IPS-18a (cell line): ENCODE results near the gene KRT38.

Experiments
- H3K27ac ChIP-seq: one replicate; pipeline ENCODE4 v1.5.1; 2013; ENCODE audit warnings: low read length
- H3K27me3 ChIP-seq: one replicate; pipeline ENCODE4 v1.6.1; 2013; ENCODE audit warnings: mild to moderate bottlenecking, low read length; ENCODE audit not compliant: control insufficient read depth, insufficient read depth
- H3K36me3 ChIP-seq: one replicate; pipeline ENCODE4 v1.6.1; 2013; ENCODE audit warnings: low read depth, low read length; ENCODE audit not compliant: control insufficient read depth
- H3K4me1 ChIP-seq: one replicate; pipeline ENCODE4 v1.6.1; 2013; ENCODE audit warnings: low read depth, low read length; ENCODE audit not compliant: control insufficient read depth
- H3K4me3 ChIP-seq: one replicate; pipeline ENCODE4 v1.5.1; 2013; ENCODE audit warnings: low read length
- H3K9ac ChIP-seq: one replicate; pipeline ENCODE4 v1.6.1; 2013; ENCODE audit warnings: mild to moderate bottlenecking, low read length, moderate library complexity
- H3K9me3 ChIP-seq: one replicate; pipeline ENCODE4 v1.6.1; 2013; ENCODE audit warnings: low read depth, low read length; ENCODE audit not compliant: control insufficient read depth

Gene KRT38

DNA sequence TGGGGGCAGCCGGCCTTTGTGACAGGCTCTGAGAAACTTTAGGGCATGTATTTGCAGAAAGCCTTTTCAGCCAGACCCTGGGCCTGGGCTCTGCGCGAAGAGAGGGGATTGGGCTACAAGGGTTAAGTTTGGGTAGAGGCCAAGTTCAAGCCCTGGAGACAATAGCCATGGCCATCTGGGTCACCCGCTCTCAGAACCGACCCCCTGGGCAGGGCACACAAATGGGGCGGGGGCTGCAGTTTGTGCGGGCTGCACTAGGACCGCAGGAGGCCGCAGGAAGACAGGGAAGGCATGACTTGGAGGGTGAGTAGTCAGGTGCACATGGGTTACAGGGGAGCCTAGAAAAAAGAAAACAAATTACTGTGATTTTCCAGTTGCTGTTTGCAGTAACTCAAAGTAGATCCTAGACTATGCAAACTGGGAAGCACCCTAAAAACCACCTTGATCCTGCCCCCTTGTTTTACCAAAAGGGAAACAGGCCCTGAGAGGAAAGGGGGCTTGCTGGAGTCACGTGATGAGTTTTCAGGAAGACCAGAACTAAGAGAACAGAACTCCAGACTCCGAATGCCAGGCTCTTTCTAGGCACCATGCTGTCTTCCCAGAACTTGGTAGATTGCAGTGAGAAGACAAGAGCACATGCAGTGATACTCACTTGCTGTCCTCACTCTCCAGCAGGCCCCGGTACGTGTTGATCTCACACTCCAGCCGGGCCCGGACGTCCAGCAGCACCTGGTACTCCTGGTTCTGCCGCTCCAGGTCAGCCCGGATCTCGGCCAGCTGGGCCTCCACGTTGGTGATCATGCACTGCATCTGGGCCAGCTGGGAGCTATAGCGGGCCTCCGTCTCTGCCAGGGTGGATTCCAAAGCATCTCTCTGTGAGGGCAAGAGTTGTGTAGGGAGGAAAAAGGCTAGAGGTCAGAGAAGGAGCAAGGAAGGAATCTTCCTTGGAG lies 36.4 kb upstream of the KRT38 start:
- Histone ChIP-seq H3K9me3 (no peaks in the 10 kb centered on the region), H3K9ac (no peak overlapping the region), H3K36me3 (no peaks in the 10 kb centered on the region), H3K27me3 (no peaks in the 10 kb centered on the region), H3K27ac (no peak overlapping the region), H3K4me3 (no peak overlapping the region), H3K4me1 (no peaks in the 10 kb centered on the region)

DNA sequence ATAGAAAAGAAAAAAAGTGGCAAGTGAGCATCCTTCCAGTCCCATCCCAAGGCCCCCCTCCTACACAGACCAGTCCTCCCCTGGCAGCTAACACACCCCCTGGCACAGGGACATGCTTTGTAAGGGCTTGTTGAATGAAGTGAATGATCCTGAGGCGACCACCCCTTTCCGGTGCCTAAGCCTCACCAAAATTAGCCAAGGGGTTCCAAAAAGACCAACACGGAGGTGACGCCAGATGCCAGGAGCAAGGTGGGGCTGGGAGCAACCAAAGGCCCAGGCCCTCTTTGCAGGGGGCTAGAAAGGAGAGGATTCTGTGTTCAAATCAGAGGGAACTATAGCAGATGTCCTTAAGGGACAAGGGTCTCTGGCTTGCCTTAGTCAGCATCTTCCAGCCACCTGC lies 34.6 kb upstream of the KRT38 start:
- no peak overlapping the region for H3K9ac ChIP-seq

DNA sequence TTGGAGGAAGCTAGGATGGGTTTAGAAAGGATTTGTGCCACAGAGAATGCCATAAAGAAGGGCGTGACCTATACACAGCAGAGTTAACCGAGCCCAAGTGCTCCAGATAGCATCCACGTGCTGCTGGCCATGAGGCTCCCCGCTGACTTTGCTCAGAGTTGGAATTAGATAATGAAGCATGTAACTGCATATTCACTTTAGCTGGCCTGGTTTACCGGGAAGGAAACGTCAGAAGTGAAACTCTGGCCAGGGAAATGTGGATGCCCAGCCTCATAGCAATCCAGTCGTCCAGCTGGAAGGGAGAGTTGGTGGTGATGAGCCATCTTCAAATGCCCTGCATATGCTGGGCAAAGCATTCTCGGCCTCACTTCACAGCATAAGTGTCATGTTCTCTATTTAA lies 34.1 kb upstream of the KRT38 start:
- Histone ChIP-seq H3K27ac (no peak overlapping the region), H3K4me3 (no peak overlapping the region), H3K27me3 (no peaks in the 10 kb centered on the region), H3K36me3 (no peaks in the 10 kb centered on the region), H3K4me1 (no peaks in the 10 kb centered on the region), H3K9me3 (no peaks in the 10 kb centered on the region), H3K9ac (no peak overlapping the region)

More for the DNA sequence above, 34.6 kb upstream of the KRT38 start:
- Histone ChIP-seq H3K4me1 (no peaks in the 10 kb centered on the region), H3K36me3 (no peaks in the 10 kb centered on the region), H3K27ac (no peak overlapping the region), H3K9me3 (no peaks in the 10 kb centered on the region), H3K4me3 (no peak overlapping the region), H3K27me3 (no peaks in the 10 kb centered on the region)

DNA sequence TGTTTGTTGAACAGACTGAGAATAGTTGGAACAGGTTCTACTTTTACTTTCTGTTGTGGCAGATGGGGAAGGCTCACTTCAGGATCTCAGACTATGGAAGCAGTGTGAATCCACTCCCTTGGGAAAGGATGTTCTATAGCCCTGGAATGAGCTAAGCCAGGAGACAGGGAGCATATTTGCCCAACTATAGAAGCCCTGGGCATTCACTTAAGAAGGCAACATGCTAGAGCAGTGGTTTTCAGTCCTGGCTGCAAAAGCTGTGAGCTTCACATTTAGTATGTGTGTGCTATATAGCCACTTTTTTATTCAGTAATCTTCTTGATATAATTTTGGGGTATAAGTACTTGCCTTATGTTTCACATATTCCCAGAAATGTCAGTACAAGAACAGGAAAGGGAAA lies 27.6 kb upstream of the KRT38 start:
- Histone ChIP-seq H3K27me3 (no peaks in the 10 kb centered on the region), H3K9me3 (no peaks in the 10 kb centered on the region), H3K27ac (no peak overlapping the region), H3K4me3 (no peak overlapping the region), H3K4me1 (no peaks in the 10 kb centered on the region), H3K36me3 (no peaks in the 10 kb centered on the region), H3K9ac (no peak overlapping the region)

DNA sequence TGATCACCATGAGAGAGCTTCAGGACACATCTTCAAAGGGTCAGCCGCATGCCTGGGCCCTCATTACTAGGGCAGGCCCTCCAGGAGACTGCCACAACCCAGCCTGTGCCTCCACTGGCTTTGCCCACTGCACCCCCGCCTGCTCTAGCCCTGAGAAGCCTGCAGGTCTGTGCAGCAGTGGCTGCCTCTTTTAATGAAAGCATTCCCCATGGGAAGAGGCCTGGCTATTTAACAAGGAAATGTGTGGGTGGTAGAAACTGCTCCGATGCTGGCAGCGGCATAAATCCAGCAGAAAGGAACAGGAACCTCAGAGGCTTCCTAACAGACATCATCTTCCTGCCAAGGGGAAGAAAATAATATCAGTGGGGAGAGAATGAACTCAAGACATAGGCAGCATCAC lies 26.8 kb upstream of the KRT38 start:
- H3K27ac ChIP-seq: no peak overlapping the region
- no peaks in the 10 kb centered on the region for H3K36me3 ChIP-seq
- no peak overlapping the region for H3K9ac ChIP-seq
- no peak overlapping the region for H3K4me3 ChIP-seq
- H3K9me3 ChIP-seq: no peaks in the 10 kb centered on the region
- H3K27me3 ChIP-seq: no peaks in the 10 kb centered on the region
- no peaks in the 10 kb centered on the region for H3K4me1 ChIP-seq

DNA sequence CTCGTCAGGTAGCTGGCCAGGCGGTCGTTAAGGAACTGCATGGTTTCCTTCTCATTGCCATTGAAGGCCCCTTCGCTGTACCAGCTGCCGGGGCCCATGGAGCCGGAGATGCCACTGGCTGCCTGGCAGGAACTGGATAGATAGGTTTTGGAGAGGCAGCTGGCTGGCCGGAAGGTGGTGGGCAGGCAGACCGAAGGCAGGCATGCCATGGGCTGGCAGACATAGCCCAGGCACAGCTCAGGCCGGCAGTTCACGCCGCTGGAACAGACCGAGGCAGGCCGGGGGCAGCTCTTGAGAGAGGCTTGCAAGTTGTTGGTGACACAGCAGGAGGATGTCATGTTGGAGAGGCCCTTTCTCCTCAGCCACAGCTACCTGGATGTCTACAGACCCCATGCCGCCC lies 26.2 kb upstream of the KRT38 start, which contains the start of gene KRT32:
TSS of gene KRT32 (minus strand) at position 399 of the 400 bp plus-strand sequence. CDS start at position 338, 61 bp downstream.
- H3K4me3 ChIP-seq: no peak within 1 kb of the TSS
- no peak within 1 kb of the TSS for H3K9ac ChIP-seq
- H3K27ac ChIP-seq: no peak within 1 kb of the TSS
- H3K36me3 ChIP-seq: no peaks in the 10 kb centered on the region
- H3K27me3 ChIP-seq: no peaks in the 10 kb centered on the region
- H3K9me3 ChIP-seq: no peaks in the 10 kb centered on the region
- H3K4me1 ChIP-seq: no peaks in the 10 kb centered on the region

DNA sequence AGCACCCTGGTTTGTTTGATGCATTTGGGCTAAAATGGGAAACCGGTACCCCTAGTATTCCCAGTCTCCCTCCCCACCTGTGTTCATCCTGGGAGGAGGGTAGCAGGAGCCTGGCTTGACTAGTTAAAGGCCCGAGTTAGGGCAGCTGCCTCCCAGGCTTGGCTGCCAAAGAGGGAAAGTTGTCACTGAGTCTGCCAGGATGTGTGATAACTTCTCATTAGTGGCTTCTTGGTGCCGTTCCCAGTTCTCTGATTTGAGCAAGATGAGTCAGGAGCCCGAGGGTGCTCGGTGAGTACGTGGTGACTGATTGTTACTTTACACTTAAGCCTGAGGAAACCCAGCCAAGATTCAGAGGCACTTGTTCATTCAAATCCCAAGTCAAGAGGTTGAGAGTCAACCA lies 23.9 kb upstream of the KRT38 start:
- Histone ChIP-seq H3K4me3 (no peak overlapping the region), H3K9ac (no peak overlapping the region), H3K27ac (no peak overlapping the region), H3K36me3 (no peaks in the 10 kb centered on the region), H3K9me3 (no peaks in the 10 kb centered on the region), H3K4me1 (no peaks in the 10 kb centered on the region), H3K27me3 (no peaks in the 10 kb centered on the region)

DNA sequence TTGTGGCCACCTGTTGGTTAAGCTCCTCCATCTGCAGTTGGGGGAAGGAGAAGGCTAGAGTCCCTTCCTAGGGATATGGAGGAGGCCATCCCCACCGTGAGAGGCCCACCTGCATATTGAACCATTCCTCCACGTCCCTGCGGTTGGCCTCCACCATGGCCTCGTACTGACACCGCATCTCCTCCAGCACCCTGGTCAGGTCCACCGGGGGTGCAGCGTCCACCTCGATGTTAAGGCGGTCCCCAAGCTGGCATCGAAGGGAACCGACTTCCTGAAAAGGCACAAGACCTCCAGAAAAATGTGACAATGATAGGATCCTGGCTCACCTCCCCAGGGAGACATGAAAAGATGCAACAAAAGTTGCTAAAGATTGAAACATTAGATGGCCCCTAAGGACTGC lies 23.4 kb upstream of the KRT38 start:
- Histone ChIP-seq H3K36me3 (no peaks in the 10 kb centered on the region), H3K4me1 (no peaks in the 10 kb centered on the region), H3K9me3 (no peaks in the 10 kb centered on the region), H3K27me3 (no peaks in the 10 kb centered on the region), H3K27ac (no peak overlapping the region), H3K9ac (no peak overlapping the region), H3K4me3 (no peak overlapping the region)

DNA sequence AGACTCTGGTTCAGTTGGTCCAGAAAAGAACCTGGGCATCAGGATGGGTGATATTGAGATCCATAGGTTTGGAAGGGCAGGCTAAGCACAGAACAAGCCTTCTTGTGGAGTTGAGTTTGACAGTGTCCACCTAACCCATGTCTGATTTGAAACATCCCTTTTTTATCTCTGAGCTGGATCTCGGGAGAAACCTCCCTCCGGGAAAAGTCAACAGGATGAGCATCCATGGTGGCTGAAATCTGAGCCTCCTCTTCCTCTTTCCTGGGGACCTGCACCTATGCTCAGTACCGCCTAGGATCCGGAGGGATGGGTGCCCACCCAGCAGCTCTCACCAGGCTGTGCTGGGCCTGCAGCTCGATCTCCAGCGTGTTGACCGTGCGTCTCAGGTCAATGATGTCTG lies 23.0 kb upstream of the KRT38 start:
- Histone ChIP-seq H3K9me3 (no peaks in the 10 kb centered on the region), H3K9ac (no peak overlapping the region), H3K36me3 (no peaks in the 10 kb centered on the region), H3K27me3 (no peaks in the 10 kb centered on the region), H3K4me1 (no peaks in the 10 kb centered on the region), H3K27ac (no peak overlapping the region), H3K4me3 (no peak overlapping the region)

DNA sequence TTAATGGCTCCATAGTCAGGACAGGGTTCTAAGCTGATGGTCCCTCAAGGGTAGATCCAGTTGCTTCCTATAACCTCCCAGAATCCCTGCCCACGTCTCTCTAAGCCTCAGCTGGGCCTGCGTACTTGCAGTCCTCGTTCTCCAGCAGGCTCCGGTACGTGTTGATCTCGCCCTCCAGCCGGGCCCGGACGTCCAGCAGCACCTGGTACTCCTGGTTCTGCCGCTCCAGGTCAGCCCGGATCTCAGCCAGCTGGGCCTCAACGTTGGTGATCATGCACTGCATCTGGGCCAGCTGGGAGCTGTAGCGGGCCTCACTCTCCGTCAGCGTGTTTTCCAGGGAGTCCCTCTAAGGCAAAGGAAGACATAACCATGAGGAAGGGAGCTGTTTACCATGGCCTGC lies 21.9 kb upstream of the KRT38 start:
- no peak overlapping the region for H3K4me3 ChIP-seq
- no peaks in the 10 kb centered on the region for H3K4me1 ChIP-seq
- H3K27me3 ChIP-seq: no peaks in the 10 kb centered on the region
- H3K27ac ChIP-seq: no peak overlapping the region
- H3K9ac ChIP-seq: no peak overlapping the region
- no peaks in the 10 kb centered on the region for H3K36me3 ChIP-seq
- no peaks in the 10 kb centered on the region for H3K9me3 ChIP-seq

DNA sequence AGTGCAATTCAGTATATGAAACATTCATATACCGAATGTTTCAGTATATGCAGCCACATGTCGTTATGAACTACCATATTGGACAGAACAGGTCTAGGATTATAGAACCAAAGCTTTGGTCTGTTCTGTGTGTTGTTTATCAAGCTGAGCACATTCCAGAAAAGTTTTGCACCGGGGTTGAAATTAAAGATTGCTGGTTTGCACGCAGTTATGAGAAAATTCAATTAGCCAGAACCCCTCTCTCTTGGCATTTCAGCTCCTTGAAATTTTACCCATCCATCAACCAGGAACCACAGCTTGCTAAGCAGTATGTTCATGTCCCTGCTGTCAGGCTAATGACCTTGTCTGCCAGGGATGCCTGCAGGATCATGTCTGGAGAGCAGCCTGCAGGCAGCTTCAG lies 16.9 kb upstream of the KRT38 start:
- H3K4me1 ChIP-seq: no peaks in the 10 kb centered on the region
- no peaks in the 10 kb centered on the region for H3K9me3 ChIP-seq
- no peak overlapping the region for H3K9ac ChIP-seq
- H3K36me3 ChIP-seq: no peaks in the 10 kb centered on the region
- no peak overlapping the region for H3K27ac ChIP-seq
- no peak overlapping the region for H3K4me3 ChIP-seq
- no peaks in the 10 kb centered on the region for H3K27me3 ChIP-seq

DNA sequence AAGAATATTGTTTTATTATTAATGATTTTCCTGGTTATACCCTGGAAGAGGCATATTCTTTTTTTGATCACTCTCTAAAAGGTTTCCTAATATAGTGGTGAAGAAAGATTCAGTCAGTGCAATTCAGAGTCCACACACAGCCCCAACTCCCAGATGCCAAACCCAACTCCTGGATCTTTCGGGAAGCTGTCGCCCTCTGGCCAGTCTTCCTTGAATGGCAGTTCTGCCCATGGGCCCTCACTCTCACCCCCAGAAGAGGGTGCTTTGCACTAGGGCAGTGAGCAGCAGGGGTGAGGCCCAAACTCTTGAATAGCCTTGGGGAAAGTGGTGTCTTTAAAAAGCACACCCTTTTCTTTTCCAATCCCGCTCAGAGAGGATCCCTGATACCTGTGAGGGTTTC lies 15.4 kb upstream of the KRT38 start:
- no peak overlapping the region for H3K4me3 ChIP-seq
- H3K4me1 ChIP-seq: no peaks in the 10 kb centered on the region
- H3K27me3 ChIP-seq: no peaks in the 10 kb centered on the region
- H3K36me3 ChIP-seq: no peaks in the 10 kb centered on the region
- no peak overlapping the region for H3K9ac ChIP-seq
- no peak overlapping the region for H3K27ac ChIP-seq
- no peaks in the 10 kb centered on the region for H3K9me3 ChIP-seq
